ENCODE results near the gene CRYL1. TPM values are rescaled to one million over a fixed set of nuclear protein-coding genes. Genes with fewer than 3 reads are reported as not detected.

The CRYL1 gene
- total RNA-seq, 1 experiment from 2014 or later: 26.5 TPM

DNA sequence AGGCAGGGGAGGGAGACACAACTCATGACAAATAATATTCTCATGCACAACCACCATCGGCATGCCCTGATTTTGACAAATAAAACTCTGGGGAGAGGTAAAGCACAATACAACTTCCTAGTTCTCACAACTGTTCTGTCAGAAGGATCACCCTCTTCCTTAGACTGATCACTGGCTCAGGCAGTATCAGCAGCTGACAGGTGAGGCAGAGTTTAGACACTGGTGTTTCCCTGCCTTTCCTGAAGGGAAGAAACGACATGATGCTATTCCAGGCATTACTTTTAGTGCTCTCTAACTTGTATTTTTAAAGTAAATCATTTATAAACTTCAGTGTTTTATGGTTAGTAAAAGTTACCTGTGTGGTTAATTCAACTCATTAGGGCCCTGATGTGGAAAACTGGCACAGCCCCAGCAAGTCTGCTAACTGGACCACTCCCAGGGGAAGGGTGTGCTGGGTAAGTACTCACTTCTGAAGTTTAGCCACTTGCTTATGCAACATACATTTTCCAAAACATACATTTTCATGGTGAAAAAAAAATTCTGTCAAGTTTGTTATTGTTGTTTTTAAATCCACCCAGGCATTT, 82.8 kb downstream of the CRYL1 start:
- no peak overlapping the region for H3K27ac ChIP-seq (ENCODE audit: low read depth, low read length)
- peaks cover 5 to 20% of the 10 kb centered on the region in 2 experiments; a peak in 3 of 4 replicates for H3K4me1 ChIP-seq (ENCODE audit: control insufficient read depth in 1 of 2, insufficient read depth in 2 of 2, low read length in 2 of 2)
- no peaks in the 10 kb centered on the region for H4K20me1 ChIP-seq (ENCODE audit: insufficient read depth)
- no peaks in the 10 kb centered on the region for H3K79me2 ChIP-seq (ENCODE audit: insufficient read depth, low read length)
- no peak overlapping the region for H3K4me3 ChIP-seq (replicated peaks in 1 of 2; ENCODE audit: low read depth in 1 of 2, low read length in 2 of 2)
- ChIA-PET CTCF (no interaction called here), RAD21 (ENCODE audit: low non-redundant PET in 1 of 2, low total read pairs in 2 of 2, uncharacterized antibody in 2 of 2, unreplicated experiment in 2 of 2) (no interaction called here), POLR2A (no interaction called here)
- H3K4me2 ChIP-seq (ENCODE audit: low read length): no peak overlapping the region
- H3K9me2 ChIP-seq (ENCODE audit: insufficient read depth): no peaks in the 10 kb centered on the region
- TF ChIP-seq SIN3A (IDR thresholded peaks at IDR 0.05; ENCODE audit: low read depth) (no peak), SP1 (IDR thresholded peaks at IDR 0.05; ENCODE audit: low read depth) (no peak), ZFX (IDR thresholded peaks at IDR 0.05) (no peak), ZNF274 (IDR thresholded peaks at IDR 0.05; ENCODE audit: low read depth, low read length) (no peak), RAD21 (IDR thresholded peaks at IDR 0.05; ENCODE audit: low read depth) (no peak), YY1 (IDR thresholded peaks at IDR 0.05; ENCODE audit: extremely low read depth, insufficient replicate concordance, low read depth, low read length) (no peak), MAX (IDR thresholded peaks at IDR 0.05) (no peak), POLR2AphosphoS5 (IDR thresholded peaks at IDR 0.05; ENCODE audit: low read depth, low read length) (no peak), JUND (IDR thresholded peaks at IDR 0.05) (no peak), SRF (IDR thresholded peaks at IDR 0.05; ENCODE audit: low read depth) (no peak), CEBPB (IDR thresholded peaks at IDR 0.05; ENCODE audit: low read depth) (no peak)
- H2AFZ ChIP-seq (ENCODE audit: low read depth, low read length, poor library complexity, severe bottlenecking): no peak overlapping the region
- 0 out of 4 replicates have a peak, but pooled peaks cover 3 to 4% of the 10 kb centered on the region in 2 experiments for H3K9me3 ChIP-seq (ENCODE audit: control insufficient read depth in 1 of 2, insufficient read depth in 1 of 2, low read depth in 1 of 2, low read length in 2 of 2)
- ATAC-seq (no peak), DNase-seq (ENCODE audit: low read depth, low spot score) (no peak)
- no peak overlapping the region for H3K9ac ChIP-seq (ENCODE audit: low read length)
- H3K36me3 ChIP-seq (ENCODE audit: control insufficient read depth in 1 of 2, insufficient read depth in 2 of 2, low read length in 2 of 2): no peaks in the 10 kb centered on the region
- intact Hi-C loops (cut with micrococcal nuclease): no loop called here
- no peaks in the 10 kb centered on the region for H3K27me3 ChIP-seq (ENCODE audit: insufficient read depth, low read length)
- no TSS peak for BruUV-seq (replicated peaks)

DNA sequence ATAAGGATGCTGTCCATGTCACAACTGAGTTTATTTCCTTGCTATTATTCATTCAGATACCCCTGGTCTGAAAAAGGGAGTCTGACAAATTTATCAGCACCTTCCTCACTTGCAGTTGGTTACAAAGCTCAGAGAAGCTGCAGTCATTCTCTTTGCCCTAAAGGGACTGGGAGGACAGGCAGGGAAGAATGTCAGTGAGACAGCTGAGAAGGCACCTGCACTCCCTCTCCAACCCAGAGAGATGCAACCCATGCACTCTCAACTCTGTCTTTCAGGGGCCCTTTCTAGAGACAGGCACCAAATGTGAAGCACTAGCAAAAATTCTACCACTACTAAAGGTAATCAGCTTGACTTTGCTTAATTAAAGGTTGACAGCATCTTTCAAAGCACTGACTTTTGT, 83.3 kb downstream of the CRYL1 start:
- POLR2A ChIA-PET: no interaction called here

More for the DNA sequence above, 83.3 kb downstream of the CRYL1 start:
- intact Hi-C loops (cut with micrococcal nuclease): no loop called here
- Histone ChIP-seq H3K36me3 (ENCODE audit: control insufficient read depth in 1 of 2, insufficient read depth in 2 of 2, low read length in 2 of 2) (no peaks in the 10 kb centered on the region), H2AFZ (ENCODE audit: low read depth, low read length, poor library complexity, severe bottlenecking) (no peak overlapping the region), H3K9me2 (ENCODE audit: insufficient read depth) (no peaks in the 10 kb centered on the region), H3K4me2 (ENCODE audit: low read length) (0 out of 2 replicates have a peak overlapping the region, but pooled peaks have one; percentile 3), H3K4me1 (ENCODE audit: control insufficient read depth in 1 of 2, insufficient read depth in 2 of 2, low read length in 2 of 2) (peaks cover 5 to 20% of the 10 kb centered on the region in 2 experiments; a peak in 3 of 4 replicates), H3K27me3 (ENCODE audit: insufficient read depth, low read length) (no peaks in the 10 kb centered on the region), H3K27ac (ENCODE audit: low read depth, low read length) (no peak overlapping the region), H3K4me3 (replicated peaks in 1 of 2; ENCODE audit: low read depth in 1 of 2, low read length in 2 of 2) (no peak overlapping the region), H3K9me3 (ENCODE audit: control insufficient read depth in 1 of 2, insufficient read depth in 1 of 2, low read depth in 1 of 2, low read length in 2 of 2) (0 out of 4 replicates have a peak, but pooled peaks cover 0 to 4% of the 10 kb centered on the region in 2 experiments), H3K9ac (ENCODE audit: low read length) (no peak overlapping the region), H4K20me1 (ENCODE audit: insufficient read depth) (no peaks in the 10 kb centered on the region), H3K79me2 (ENCODE audit: insufficient read depth, low read length) (no peaks in the 10 kb centered on the region)
- TF ChIP-seq CEBPB (IDR thresholded peaks at IDR 0.05; ENCODE audit: low read depth) (no peak), ELF1 (IDR thresholded peaks at IDR 0.05; ENCODE audit: borderline replicate concordance, low read depth) (no peak), EZH2phosphoT487 (IDR thresholded peaks at IDR 0.05; ENCODE audit: borderline replicate concordance) (no peak), RAD21 (IDR thresholded peaks at IDR 0.05; ENCODE audit: low read depth) (no peak), JUND (IDR thresholded peaks at IDR 0.05) (no peak), ZNF274 (IDR thresholded peaks at IDR 0.05; ENCODE audit: low read depth, low read length) (no peak), SRF (IDR thresholded peaks at IDR 0.05; ENCODE audit: low read depth) (no peak), SIN3A (IDR thresholded peaks at IDR 0.05; ENCODE audit: low read depth) (no peak), MAX (IDR thresholded peaks at IDR 0.05) (no peak), ZFX (IDR thresholded peaks at IDR 0.05) (no peak), EGR1 (IDR thresholded peaks at IDR 0.05; ENCODE audit: low read depth) (no peak), FOSL1 (IDR thresholded peaks at IDR 0.05; ENCODE audit: low read depth) (no peak), YY1 (IDR thresholded peaks at IDR 0.05; ENCODE audit: extremely low read depth, insufficient replicate concordance, low read depth, low read length) (no peak), POLR2A (IDR thresholded peaks at IDR 0.05; ENCODE audit: borderline replicate concordance, extremely low read depth, insufficient read depth, insufficient read length) (no peak)
- TF ChIP-seq, protein P1, sequence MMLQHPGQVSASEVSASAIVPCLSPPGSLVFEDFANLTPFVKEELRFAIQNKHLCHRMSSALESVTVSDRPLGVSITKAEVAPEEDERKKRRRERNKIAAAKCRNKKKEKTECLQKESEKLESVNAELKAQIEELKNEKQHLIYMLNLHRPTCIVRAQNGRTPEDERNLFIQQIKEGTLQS (IDR thresholded peaks at IDR 0.05): no peak
- ChIA-PET RAD21 (ENCODE audit: low non-redundant PET in 1 of 2, low total read pairs in 2 of 2, uncharacterized antibody in 2 of 2, unreplicated experiment in 2 of 2) (no interaction called here), CTCF (interaction anchor here (0.6 kb wide), 1 partner anchor 14 kb away, joined by 3 read pairs; no protein-coding TSS in a partner anchor)
- BruUV-seq (replicated peaks): no TSS peak
- no peak for DNase-seq (ENCODE audit: low read depth, low spot score)
- peak; percentile 49 for ATAC-seq

All from HCT116 (cell line).